ENCODE results near the gene SFSWAP. TPM values are rescaled to one million over a fixed set of nuclear protein-coding genes. Genes with fewer than 3 reads are reported as not detected.

SFSWAP gene
- total RNA-seq, 4 donors from 2014 or later, result 45.9 to 66.2 (median 55.4) TPM

GRCh38 chr12:131755305-131756113, 44.6 kb downstream of the SFSWAP start:
- in situ Hi-C loops (cut with MboI; ENCODE audit: low pct_ligation_motif_present in 1 of 4, low pct_unique_long_range_greater_than_20kb in 1 of 4, low sequenced_read_pairs in 3 of 4) (no loop called here), intact Hi-C loops (cut with DNase I; ENCODE audit: low total_unique reads) (no loop called here)
- no peak overlapping the region for H3K4me3 ChIP-seq
- no peaks in the 10 kb centered on the region for H3K27me3 ChIP-seq
- TF ChIP-seq EP300 (IDR thresholded peaks at IDR 0.05; ENCODE audit: low read depth) (no peak), POLR2A (IDR thresholded peaks at IDR 0.05) (no peak), POLR2AphosphoS5 (IDR thresholded peaks at IDR 0.05) (no peak), CTCF (IDR thresholded peaks at IDR 0.05) (peak in 2 of 5 experiments; percentile 11 to 22)
- no peaks in the 10 kb centered on the region for H3K9me3 ChIP-seq
- WGBS, 2 donors (ENCODE audit: low coverage in 1 of 2), result 85 to 90% methylated on average over 6 to 16 of the region's 16 CpGs
- no peak overlapping the region for H3K27ac ChIP-seq
- DNase-seq, result no peak
- no peaks in the 10 kb centered on the region for H3K4me1 ChIP-seq
- peaks cover 0 to 53% (median 26%) of the 10 kb centered on the region in 4 donors for H3K36me3 ChIP-seq

GRCh38 chr12:131756441-131756840, 45.6 kb downstream of the SFSWAP start:
- no peaks in the 10 kb centered on the region for H3K9me3 ChIP-seq
- in situ Hi-C loops (cut with MboI; ENCODE audit: low pct_ligation_motif_present in 1 of 4, low pct_unique_long_range_greater_than_20kb in 1 of 4, low sequenced_read_pairs in 3 of 4), result no loop called here
- intact Hi-C loops (cut with DNase I; ENCODE audit: low total_unique reads), result no loop called here
- no peak overlapping the region for H3K27ac ChIP-seq
- TF ChIP-seq POLR2A (IDR thresholded peaks at IDR 0.05) (no peak), CTCF (IDR thresholded peaks at IDR 0.05) (no peak), POLR2AphosphoS5 (IDR thresholded peaks at IDR 0.05) (no peak), EP300 (IDR thresholded peaks at IDR 0.05; ENCODE audit: low read depth) (no peak)
- DNase-seq, result no peak
- WGBS, 2 donors (ENCODE audit: low coverage in 1 of 2), result 93 to 100% methylated on average over 3 to 18 of the region's 18 CpGs
- H3K4me1 ChIP-seq, result no peaks in the 10 kb centered on the region
- no peaks in the 10 kb centered on the region for H3K27me3 ChIP-seq
- peaks cover 0 to 53% (median 26%) of the 10 kb centered on the region in 4 donors for H3K36me3 ChIP-seq
- no peak overlapping the region for H3K4me3 ChIP-seq

GRCh38 chr12:131757111-131757510, 46.2 kb downstream of the SFSWAP start:
- DNase-seq, result no peak
- 94 to 96% methylated on average over 6 to 17 of the region's 17 CpGs for WGBS, 2 donors (ENCODE audit: low coverage in 1 of 2)
- peaks cover 0 to 53% (median 26%) of the 10 kb centered on the region in 4 donors for H3K36me3 ChIP-seq
- H3K27me3 ChIP-seq, result no peaks in the 10 kb centered on the region
- in situ Hi-C loops (cut with MboI; ENCODE audit: low pct_ligation_motif_present in 1 of 4, low pct_unique_long_range_greater_than_20kb in 1 of 4, low sequenced_read_pairs in 3 of 4), result no loop called here
- TF ChIP-seq CTCF (IDR thresholded peaks at IDR 0.05) (no peak), POLR2A (IDR thresholded peaks at IDR 0.05) (no peak), EP300 (IDR thresholded peaks at IDR 0.05; ENCODE audit: low read depth) (no peak)
- no peak overlapping the region for H3K27ac ChIP-seq
- H3K4me1 ChIP-seq, result no peaks in the 10 kb centered on the region
- H3K9me3 ChIP-seq, result no peaks in the 10 kb centered on the region
- intact Hi-C loops (cut with DNase I; ENCODE audit: low total_unique reads), result no loop called here
- no peak overlapping the region for H3K4me3 ChIP-seq

GRCh38 chr12:131758016-131758739, 47.3 kb downstream of the SFSWAP start:
- Histone ChIP-seq H3K9me3 (no peaks in the 10 kb centered on the region), H3K36me3 (peaks cover 0 to 52% (median 26%) of the 10 kb centered on the region in 4 donors), H3K4me3 (no peak overlapping the region), H3K27ac (no peak overlapping the region), H3K4me1 (no peaks in the 10 kb centered on the region), H3K27me3 (no peaks in the 10 kb centered on the region)
- in situ Hi-C loops (cut with MboI; ENCODE audit: low pct_ligation_motif_present in 1 of 4, low pct_unique_long_range_greater_than_20kb in 1 of 4, low sequenced_read_pairs in 3 of 4), result no loop called here
- whole genome bisulfite sequencing, 2 donors (ENCODE audit: low coverage in 1 of 2), result 97 to 98% methylated on average over 5 to 11 of the region's 11 CpGs
- intact Hi-C loops (cut with DNase I; ENCODE audit: low total_unique reads), result no loop called here
- no peak for DNase-seq
- TF ChIP-seq CTCF (IDR thresholded peaks at IDR 0.05) (no peak), POLR2AphosphoS5 (IDR thresholded peaks at IDR 0.05) (no peak), EP300 (IDR thresholded peaks at IDR 0.05; ENCODE audit: low read depth) (no peak), POLR2A (IDR thresholded peaks at IDR 0.05) (no peak)

Measured in transverse colon (tissue), 4 donors.